Fibroblast of mammary gland (primary cell): ENCODE data around the gene SPINT1.
A peak's percentile ranks its signal among the peaks of the same experiment; 100 is the strongest.

ENCODE experiments used
- DNase-seq: peaks from one replicate; pipeline ENCODE4 v3.0.0-alpha.2; 2010; ENCODE audit warnings: low read depth
- H3K4me3 ChIP-seq: 2 replicates; pipeline ENCODE4 v1.5.1; 2011; ENCODE audit warnings: low read depth, mild to moderate bottlenecking, low read length, moderate library complexity; ENCODE audit not compliant: control insufficient read depth
- TF ChIP-seq, protein P1 (sequence below): conservative IDR thresholded peaks from 2 replicates; pipeline ENCODE4 v1.5.1; 2011; ENCODE audit warnings: low read depth, low read length, inconsistent platforms; ENCODE audit not compliant: control insufficient read depth, insufficient read depth

Gene SPINT1

DNA sequence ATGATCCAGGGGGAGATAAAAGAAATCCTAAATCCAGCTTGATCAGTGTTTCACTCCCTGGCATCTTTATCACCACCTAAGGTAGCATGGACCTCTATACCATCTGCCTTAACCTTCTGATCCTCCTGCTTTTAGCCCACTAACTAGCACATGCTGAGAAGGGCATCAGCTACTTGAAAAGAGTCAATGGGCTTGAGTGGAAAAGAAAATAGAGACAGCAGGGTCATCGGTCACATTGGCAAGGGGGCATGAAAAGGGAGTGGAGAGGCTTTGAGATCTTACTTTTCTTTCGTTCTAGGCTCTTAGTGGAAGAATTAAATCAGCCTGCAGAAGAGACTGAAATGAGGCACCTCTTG, 37.2 kb upstream of the SPINT1 start:
- no peak for DNase-seq
- TF ChIP-seq, protein P1, sequence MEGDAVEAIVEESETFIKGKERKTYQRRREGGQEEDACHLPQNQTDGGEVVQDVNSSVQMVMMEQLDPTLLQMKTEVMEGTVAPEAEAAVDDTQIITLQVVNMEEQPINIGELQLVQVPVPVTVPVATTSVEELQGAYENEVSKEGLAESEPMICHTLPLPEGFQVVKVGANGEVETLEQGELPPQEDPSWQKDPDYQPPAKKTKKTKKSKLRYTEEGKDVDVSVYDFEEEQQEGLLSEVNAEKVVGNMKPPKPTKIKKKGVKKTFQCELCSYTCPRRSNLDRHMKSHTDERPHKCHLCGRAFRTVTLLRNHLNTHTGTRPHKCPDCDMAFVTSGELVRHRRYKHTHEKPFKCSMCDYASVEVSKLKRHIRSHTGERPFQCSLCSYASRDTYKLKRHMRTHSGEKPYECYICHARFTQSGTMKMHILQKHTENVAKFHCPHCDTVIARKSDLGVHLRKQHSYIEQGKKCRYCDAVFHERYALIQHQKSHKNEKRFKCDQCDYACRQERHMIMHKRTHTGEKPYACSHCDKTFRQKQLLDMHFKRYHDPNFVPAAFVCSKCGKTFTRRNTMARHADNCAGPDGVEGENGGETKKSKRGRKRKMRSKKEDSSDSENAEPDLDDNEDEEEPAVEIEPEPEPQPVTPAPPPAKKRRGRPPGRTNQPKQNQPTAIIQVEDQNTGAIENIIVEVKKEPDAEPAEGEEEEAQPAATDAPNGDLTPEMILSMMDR = no peak

DNA sequence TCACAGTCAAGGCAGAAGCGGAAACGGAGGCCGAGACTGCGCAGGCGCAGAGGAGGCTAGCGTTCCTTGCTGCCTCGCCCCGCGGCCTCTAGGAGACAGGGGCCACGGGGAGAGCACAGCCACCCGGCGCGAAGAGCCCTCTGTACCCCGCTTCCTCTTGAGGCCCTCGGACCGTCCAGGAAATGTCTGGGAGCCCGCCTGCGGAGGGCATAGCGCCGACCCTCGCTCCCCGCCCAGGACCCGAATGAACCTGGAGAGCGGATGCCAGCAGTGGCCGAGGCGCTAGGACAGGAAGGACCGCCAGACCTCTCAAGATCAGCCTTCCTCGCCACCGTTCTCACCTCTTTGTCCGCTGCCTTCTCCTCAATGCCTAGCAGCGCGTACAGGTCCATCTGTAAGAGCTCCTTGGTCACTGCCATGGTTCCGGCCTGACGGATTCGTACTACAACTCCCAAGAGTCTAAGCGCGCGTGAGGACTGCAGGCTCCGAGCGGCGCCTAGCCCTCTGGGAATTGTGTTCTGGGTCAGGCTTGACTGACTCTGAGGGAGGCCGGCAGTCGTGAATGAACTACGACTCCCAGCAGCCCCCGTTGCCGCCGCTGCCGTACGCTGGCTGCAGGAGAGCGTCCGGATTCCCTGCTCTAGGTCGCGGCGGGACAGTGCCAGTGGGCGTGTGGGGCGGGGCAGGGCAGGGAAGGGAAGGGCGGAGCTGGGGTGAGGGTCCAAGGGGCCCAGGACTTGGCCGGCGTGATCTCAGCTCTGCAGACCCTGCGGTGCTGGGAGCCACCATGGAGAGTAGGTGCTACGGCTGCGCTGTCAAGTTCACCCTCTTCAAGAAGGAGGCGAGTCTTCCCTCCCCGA, 36.6 kb upstream of the SPINT1 start, which contains the start of the genes DNAJC17 and ZFYVE19:
Gene DNAJC17, minus strand, starts transcription at position 446 of the 860 bp plus-strand sequence. Its CDS starts 27 bp downstream, at position 419.
Gene ZFYVE19, plus strand, starts transcription at position 62 of the 860 bp plus-strand sequence. Its CDS starts 501 bp downstream, at position 563.
- TF ChIP-seq, protein P1 = no peak
- peak within 1 kb of the TSS; percentile 99 for H3K4me3 ChIP-seq
- DNase-seq = peak; percentile 98

More for the DNA sequence above, 37.2 kb upstream of the SPINT1 start:
- peak overlapping the region; percentile 99 for H3K4me3 ChIP-seq

DNA sequence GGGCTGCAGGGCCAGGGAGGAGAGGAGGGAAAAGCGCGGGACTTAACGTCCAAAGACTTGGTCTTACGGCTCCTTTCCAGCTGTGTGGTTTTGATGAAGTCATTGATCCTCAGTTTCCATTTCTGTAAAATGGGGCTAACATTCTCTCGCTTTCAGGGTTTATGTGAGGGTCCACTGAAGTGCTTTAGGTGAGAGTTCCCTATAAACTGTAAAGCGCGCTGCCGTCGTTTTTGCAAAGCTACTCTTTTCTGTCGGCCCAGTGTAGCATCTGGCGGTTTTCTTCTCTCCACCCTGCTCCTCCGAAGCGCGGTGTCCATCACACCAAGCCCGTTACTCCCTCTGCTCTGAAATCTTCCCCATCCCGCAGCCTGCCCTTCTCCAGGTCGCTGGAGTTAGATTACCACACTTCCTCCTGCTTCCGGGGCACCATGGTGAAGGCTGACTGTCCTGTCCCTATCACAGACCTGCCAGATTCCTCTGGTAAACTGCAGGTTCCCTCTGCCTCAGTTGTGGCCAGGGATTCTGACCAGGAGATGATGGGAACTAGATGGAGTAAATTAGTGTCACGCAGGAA, 35.9 kb upstream of the SPINT1 start:
- TF ChIP-seq, protein P1 = no peak
- peak; percentile 55 for DNase-seq
- H3K4me3 ChIP-seq = peak overlapping the region; percentile 99

DNA sequence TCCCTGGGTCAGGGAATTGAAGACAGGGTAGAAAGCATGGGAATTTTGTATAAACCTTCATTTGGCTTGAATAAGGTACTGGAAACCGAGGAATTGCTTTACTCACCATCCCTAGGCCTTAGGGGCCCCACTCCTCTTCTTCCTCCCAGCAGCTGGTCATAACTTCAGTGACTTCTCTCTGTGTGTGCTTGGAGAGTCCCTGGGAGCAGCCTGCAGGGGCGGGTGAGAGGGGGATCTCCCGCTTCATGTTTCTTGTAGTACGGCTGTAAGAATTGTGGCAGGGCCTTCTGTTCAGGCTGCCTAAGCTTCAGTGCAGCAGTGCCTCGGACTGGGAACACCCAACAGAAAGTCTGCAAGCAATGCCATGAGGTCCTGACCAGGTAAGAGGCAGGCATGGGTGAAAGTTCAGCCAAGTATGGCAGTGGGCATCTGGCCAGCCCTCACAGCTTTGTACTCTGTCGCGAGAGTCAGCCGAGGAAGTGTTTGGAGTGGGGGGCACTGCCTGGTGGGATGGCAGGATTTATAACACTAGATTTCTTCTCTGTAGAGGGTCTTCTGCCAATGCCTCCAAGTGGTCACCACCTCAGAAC, 34.9 kb upstream of the SPINT1 start:
- TF ChIP-seq, protein P1 = no peak
- DNase-seq = no peak
- no peak overlapping the region for H3K4me3 ChIP-seq

DNA sequence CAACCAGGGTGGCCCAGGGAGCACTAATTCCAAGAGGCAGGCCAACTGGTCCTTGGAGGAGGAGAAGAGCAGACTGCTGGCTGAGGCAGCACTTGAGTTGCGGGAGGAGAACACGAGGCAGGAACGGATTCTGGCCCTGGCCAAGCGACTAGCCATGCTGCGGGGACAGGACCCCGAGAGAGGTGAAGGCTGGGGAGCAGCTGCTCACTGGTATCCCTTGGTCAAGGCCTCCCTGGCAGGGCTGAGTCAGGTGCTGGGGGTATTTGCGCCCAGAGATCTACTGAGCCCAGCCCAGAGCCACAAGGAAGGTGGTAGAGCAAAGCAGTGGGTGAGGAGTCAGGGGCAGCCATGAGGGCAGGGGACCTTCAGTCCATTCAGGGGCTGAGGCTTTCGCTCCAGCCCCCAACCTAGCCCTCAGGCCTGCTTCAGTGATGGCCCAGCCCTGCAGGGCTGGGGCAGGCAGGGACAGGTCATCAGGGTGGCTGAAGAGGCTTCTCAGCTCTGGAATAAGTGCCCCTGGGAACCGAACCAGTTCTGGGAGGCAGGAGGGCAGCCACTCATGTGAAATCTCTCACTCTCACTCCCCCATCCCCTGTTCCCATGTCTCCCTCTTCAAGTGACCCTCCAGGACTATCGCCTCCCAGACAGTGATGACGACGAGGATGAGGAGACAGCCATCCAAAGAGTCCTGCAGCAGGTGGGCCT, 31.0 kb upstream of the SPINT1 start:
- H3K4me3 ChIP-seq = no peak overlapping the region
- TF ChIP-seq, protein P1 = no peak
- no peak for DNase-seq

DNA sequence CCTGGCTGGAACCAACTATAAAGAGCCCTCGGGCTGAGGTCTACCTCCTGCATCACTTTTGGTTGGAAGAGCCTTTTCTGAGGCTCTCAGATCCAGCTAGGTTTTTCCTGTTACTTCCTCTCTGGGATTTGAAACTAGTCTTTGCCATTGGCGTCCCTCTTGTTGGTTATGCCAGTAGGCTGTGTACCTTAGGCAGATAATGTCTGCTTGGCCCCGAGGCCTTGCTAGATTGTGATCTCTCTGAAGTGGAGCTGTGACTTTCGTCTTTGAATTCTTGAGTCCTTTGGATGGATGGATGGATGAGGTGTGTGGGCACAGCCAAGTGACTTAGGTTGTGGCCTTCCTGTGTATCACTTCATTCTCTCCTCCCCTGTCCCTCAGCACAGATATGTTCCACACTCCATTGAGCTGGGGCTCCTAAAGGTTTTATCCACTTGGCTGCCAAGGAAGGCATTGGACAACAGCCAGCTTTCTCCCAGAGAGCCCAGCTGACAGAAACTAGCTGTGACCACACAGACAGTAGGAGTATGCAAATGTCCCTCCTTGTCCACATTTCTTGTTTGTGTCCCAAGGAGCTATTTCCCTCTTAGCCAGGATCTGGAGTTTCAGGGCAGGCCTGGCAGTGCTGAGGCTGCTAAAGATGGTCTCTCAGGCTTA, 28.7 kb upstream of the SPINT1 start:
- no peak overlapping the region for H3K4me3 ChIP-seq
- TF ChIP-seq, protein P1 = no peak
- no peak for DNase-seq
